H1 (cell line): Measurements from ENCODE around the gene ARHGEF7. TPM values are rescaled to one million over a fixed set of nuclear protein-coding genes. Genes with fewer than 3 reads are reported as not detected.

Source experiments
- CTCF ChIA-PET: fragments of 300-600 bp; sonication (Branson Sonifier 250); formaldehyde crosslinking; loops from one replicate; lab custom pipeline; 2021; ENCODE audit not compliant: partially characterized antibody; lab: Charles Lee
- POLR2A ChIA-PET: fragments of 300-600 bp; sonication (Branson Sonifier 250); formaldehyde crosslinking; loops from one replicate; lab custom pipeline; 2021; ENCODE audit warnings: inconsistent platforms; ENCODE audit not compliant: partially characterized antibody; lab: Charles Lee
- DNase-seq, 2 experiments: peaks; one replicate each; pipeline versions ENCODE4 v3.0.0 to v3.0.0-alpha.2; 2010 to 2022; ENCODE audit warnings: low spot score in 2 of 2, low read depth in 1 of 2, mixed read lengths in 1 of 2
- FAIRE-seq: peaks from 2 replicates; lab custom pipeline; 2011; peaks lifted over from hg19 to GRCh38; lab: Jason Lieb, UNC
- H2AFZ ChIP-seq: 2 replicates; pipeline ENCODE4 v1.8.1; 2012; ENCODE audit warnings: low read length, inconsistent platforms
- H2AK5ac ChIP-seq: 2 replicates; pipeline ENCODE4 v1.6.1; 2013; ENCODE audit warnings: low read depth, low read length
- H2BK120ac ChIP-seq: replicated peaks from 2 replicates; pipeline ENCODE3; 2013; ENCODE audit warnings: low read depth, low read length, inconsistent platforms
- H2BK12ac ChIP-seq: 2 replicates; pipeline ENCODE4 v1.6.1; 2013; ENCODE audit warnings: low read depth, low read length
- H2BK15ac ChIP-seq: 2 replicates; pipeline ENCODE4 v1.6.1; 2013; ENCODE audit warnings: low read length
- H2BK20ac ChIP-seq: 2 replicates; pipeline ENCODE4 v1.6.1; 2013; ENCODE audit warnings: low read length
- H2BK5ac ChIP-seq: 2 replicates; pipeline ENCODE4 v1.6.1; 2013; ENCODE audit warnings: low read depth, low read length
- H3K14ac ChIP-seq: 2 replicates; pipeline ENCODE4 v1.6.1; 2013; ENCODE audit warnings: inconsistent platforms; ENCODE audit not compliant: insufficient read length
- H3K18ac ChIP-seq: 2 replicates; pipeline ENCODE4 v1.6.1; 2013; ENCODE audit warnings: low read length; ENCODE audit errors: extremely low read depth
- H3K23ac ChIP-seq: 2 replicates; pipeline ENCODE4 v1.6.1; 2013; ENCODE audit warnings: inconsistent platforms; ENCODE audit not compliant: insufficient read length
- H3K23me2 ChIP-seq: 2 replicates; pipeline ENCODE4 v1.6.1; 2013; ENCODE audit warnings: low read depth, low read length
- H3K27ac ChIP-seq: 2 replicates; pipeline ENCODE4 v1.6.1; 2011; ENCODE audit warnings: low read depth, low read length, inconsistent platforms
- H3K27me3 ChIP-seq, 4 experiments: replicated peaks in 1 of 4; 1 replicate in 1 of 4; 2 replicates in 3 of 4; pipeline versions ENCODE4 v1.6.1 to v1.8.1; 2011 to 2013; ENCODE audit warnings: low read length in 3 of 4, mild to moderate bottlenecking in 3 of 4, inconsistent platforms in 2 of 4, mixed read lengths in 2 of 4, moderate library complexity in 1 of 4; ENCODE audit not compliant: control insufficient read depth in 3 of 4, insufficient read depth in 3 of 4; ENCODE audit errors: extremely low read depth in 1 of 4
- H3K36me3 ChIP-seq, 4 experiments: 2 replicates each; pipeline versions ENCODE4 v1.6.1 to v1.8.1; 2011 to 2013; ENCODE audit warnings: mild to moderate bottlenecking in 4 of 4, low read length in 3 of 4, moderate library complexity in 2 of 4, control low read depth in 1 of 4, inconsistent platforms in 1 of 4; ENCODE audit not compliant: insufficient read depth in 4 of 4, control insufficient read depth in 2 of 4
- H3K4ac ChIP-seq: replicated peaks from 2 replicates; pipeline ENCODE3; 2013; ENCODE audit warnings: low read length, low read depth, mixed read lengths, inconsistent platforms; ENCODE audit not compliant: insufficient read length
- H3K4me1 ChIP-seq, 4 experiments: replicated peaks in 1 of 4; 1 replicate in 1 of 4; 2 replicates in 3 of 4; pipeline versions ENCODE4 v1.6.1 to v1.8.1; 2011 to 2013; ENCODE audit warnings: low read length in 3 of 4, inconsistent platforms in 2 of 4, mixed read lengths in 1 of 4; ENCODE audit not compliant: insufficient read depth in 4 of 4, control insufficient read depth in 3 of 4
- H3K4me2 ChIP-seq, 2 experiments: 2 replicates each; pipeline versions ENCODE4 v1.6.1 to v1.8.1; 2011 to 2013; ENCODE audit warnings: low read depth in 2 of 2, low read length in 2 of 2, control low read depth in 1 of 2, inconsistent platforms in 1 of 2, mild to moderate bottlenecking in 1 of 2; ENCODE audit not compliant: insufficient read depth in 1 of 2
- H3K4me3 ChIP-seq, 4 experiments: fragments of 200-600, 300-600 bp in 1 of 4; sonication (generic), shearing (Covaris generic), sonication (Bioruptor Twin) in 1 of 4; 2 replicates each; pipeline versions ENCODE4 v1.5.1 to v1.8.1; 2011 to 2016; ENCODE audit warnings: low read length in 4 of 4, low read depth in 3 of 4, control low read depth in 2 of 4, inconsistent platforms in 2 of 4, mild to moderate bottlenecking in 2 of 4, mixed read lengths in 1 of 4, moderate library complexity in 1 of 4; ENCODE audit not compliant: insufficient read depth in 2 of 4; ENCODE audit errors: extremely low read depth in 1 of 4
- H3K56ac ChIP-seq: replicated peaks from 2 replicates; pipeline ENCODE3; 2013; ENCODE audit warnings: low read depth, mild to moderate bottlenecking, mixed read lengths, low read length, inconsistent platforms; ENCODE audit not compliant: insufficient read length
- H3K79me1 ChIP-seq: 2 replicates; pipeline ENCODE4 v1.6.1; 2013; ENCODE audit warnings: low read depth, low read length, control low read depth
- H3K79me2 ChIP-seq, 2 experiments: 2 replicates each; pipeline versions ENCODE4 v1.6.1 to v1.8.1; 2012 to 2013; ENCODE audit warnings: low read length in 2 of 2, mild to moderate bottlenecking in 2 of 2, inconsistent platforms in 1 of 2; ENCODE audit not compliant: insufficient read depth in 2 of 2, control insufficient read depth in 1 of 2
- H3K9ac ChIP-seq, 4 experiments: replicated peaks in 1 of 4; 1 replicate in 1 of 4; 2 replicates in 3 of 4; pipeline versions ENCODE4 v1.6.1 to v1.8.1; 2011 to 2013; ENCODE audit warnings: low read depth in 3 of 4, low read length in 3 of 4, control low read depth in 2 of 4, mild to moderate bottlenecking in 2 of 4, moderate library complexity in 2 of 4, inconsistent platforms in 1 of 4; ENCODE audit errors: extremely low read depth in 1 of 4
- H3K9me3 ChIP-seq, 2 experiments: 2 replicates each; pipeline versions ENCODE4 v1.6.1 to v1.8.1; 2012 to 2013; ENCODE audit warnings: mild to moderate bottlenecking in 2 of 2, moderate library complexity in 2 of 2, control low read depth in 1 of 2, inconsistent platforms in 1 of 2, low read depth in 1 of 2, low read length in 1 of 2, mixed read lengths in 1 of 2; ENCODE audit not compliant: insufficient read depth in 2 of 2
- H4K20me1 ChIP-seq, 2 experiments: replicated peaks in 1 of 2; 2 replicates each; pipeline versions ENCODE3 to v1.8.1; 2011 to 2013; ENCODE audit warnings: inconsistent platforms in 2 of 2, low read length in 2 of 2, mild to moderate bottlenecking in 1 of 2; ENCODE audit not compliant: insufficient read depth in 2 of 2, control insufficient read depth in 1 of 2
- H4K5ac ChIP-seq: 2 replicates; pipeline ENCODE4 v1.6.1; 2013; ENCODE audit warnings: low read length, low read depth, mixed read lengths, inconsistent platforms; ENCODE audit not compliant: insufficient read length
- H4K8ac ChIP-seq: 2 replicates; pipeline ENCODE4 v1.8.0; 2013; ENCODE audit warnings: mild to moderate bottlenecking, moderate library complexity, low read length, inconsistent platforms; ENCODE audit not compliant: insufficient read depth; ENCODE audit errors: extremely low read depth
- H4K91ac ChIP-seq: replicated peaks from 2 replicates; pipeline ENCODE3; 2013; ENCODE audit warnings: low read length, mixed read lengths, inconsistent platforms; ENCODE audit not compliant: insufficient read length
- ASH2L ChIP-seq: fragments of 200-600, 300-600 bp; sonication (generic); IDR thresholded peaks from one replicate; pipeline ENCODE4 v1.7.1; 2017; ENCODE audit warnings: low read length
- BACH1 ChIP-seq: IDR thresholded peaks from 2 replicates; pipeline ENCODE4 v1.6.1; 2012; ENCODE audit warnings: low read length, improper control_type of control experiment
- BRCA1 ChIP-seq: IDR thresholded peaks from 2 replicates; pipeline ENCODE4 v1.6.1; 2012; ENCODE audit warnings: low read depth, low read length, improper control_type of control experiment
- CHD2 ChIP-seq: IDR thresholded peaks from 2 replicates; pipeline ENCODE4 v1.6.1; 2012; ENCODE audit warnings: low read length, improper control_type of control experiment
- CTBP2 ChIP-seq: IDR thresholded peaks from 2 replicates; pipeline ENCODE4 v1.7.0; 2011; ENCODE audit warnings: borderline replicate concordance, mild to moderate bottlenecking, moderate library complexity, mixed read lengths, low read length; ENCODE audit not compliant: insufficient read depth, insufficient read length
- FOSL1 ChIP-seq: IDR thresholded peaks from 2 replicates; pipeline ENCODE4 v1.6.1; 2011; ENCODE audit warnings: mild to moderate bottlenecking, low read depth, low read length, moderate library complexity; ENCODE audit not compliant: insufficient read depth
- GABPA ChIP-seq: IDR thresholded peaks from 2 replicates; pipeline ENCODE4 v1.6.1; 2011; ENCODE audit warnings: mild to moderate bottlenecking, low read length, moderate library complexity, borderline replicate concordance; ENCODE audit not compliant: insufficient read depth
- GTF2F1 ChIP-seq: IDR thresholded peaks from 2 replicates; pipeline ENCODE4 v1.6.1; 2012; ENCODE audit warnings: low read depth, low read length, improper control_type of control experiment, borderline replicate concordance
- JUN ChIP-seq: IDR thresholded peaks from 2 replicates; pipeline ENCODE4 v1.6.1; 2011; ENCODE audit warnings: low read depth, mild to moderate bottlenecking, improper control_type of control experiment, low read length
- JUND ChIP-seq: IDR thresholded peaks from 2 replicates; pipeline ENCODE4 v1.6.1; 2011; ENCODE audit warnings: mild to moderate bottlenecking, improper control_type of control experiment, low read length
- MAFK ChIP-seq: IDR thresholded peaks from 2 replicates; pipeline ENCODE4 v1.6.1; 2012; ENCODE audit warnings: low read depth, mild to moderate bottlenecking, improper control_type of control experiment, low read length
- POLR2A ChIP-seq, 2 experiments: IDR thresholded peaks; 1 replicate in 1 of 2; 2 replicates in 1 of 2; pipeline ENCODE4 v1.6.1; 2011; ENCODE audit warnings: low read depth in 2 of 2, low read length in 2 of 2, mild to moderate bottlenecking in 2 of 2; ENCODE audit errors: control extremely low read depth in 1 of 2
- RXRA ChIP-seq: IDR thresholded peaks from 2 replicates; pipeline ENCODE4 v1.6.1; 2011; ENCODE audit warnings: low read depth, mild to moderate bottlenecking, low read length, moderate library complexity; ENCODE audit not compliant: insufficient read depth
- SP2 ChIP-seq: IDR thresholded peaks from 2 replicates; pipeline ENCODE4 v1.6.1; 2012; ENCODE audit warnings: mild to moderate bottlenecking, low read length, inconsistent platforms
- SRF ChIP-seq: IDR thresholded peaks from 2 replicates; pipeline ENCODE4 v1.6.1; 2011; ENCODE audit warnings: mild to moderate bottlenecking, low read depth, low read length, moderate library complexity
- WGBS, 2 experiments: shearing (Covaris generic) in 1 of 2; methylation state at CpG; one replicate each; pipeline versions ENCODE4 v1.1.6 to v1.1.7; 2013 to 2015; ENCODE audit warnings: low lambda C conversion rate in 2 of 2, mixed read lengths in 2 of 2, inconsistent platforms in 1 of 2, low coverage in 1 of 2, missing lambda C conversion rate in 1 of 2; ENCODE audit not compliant: insufficient replicate concordance in 2 of 2, insufficient coverage in 1 of 2, insufficient read length in 1 of 2; ENCODE audit errors: extremely low coverage in 1 of 2, missing lambda C conversion rate in 1 of 2; 5-methylcytosine and 5-hydroxymethylcytosine counted together
- polyA plus RNA-seq, 7 experiments: library from polyadenylated mRNA; depleted of rRNA in 3 of 7; stranded (reverse) in 5 of 7; unstranded in 2 of 7; fragments of >200 nt in 5 of 7; fragments of 200-250 nt in 2 of 7; gene quantifications; 1 replicate in 5 of 7; 2 replicates in 1 of 7; 4 replicates in 1 of 7; pipeline versions ENCODE4 v1.2.1 to v1.2.3, GENCODE V29; 2011 to 2013; ENCODE audit warnings: missing spikeins in 2 of 7, mixed read lengths in 2 of 7
- total RNA-seq: library from RNA; stranded (reverse); fragmentation: NEBNext Ultra II Directional; extraction: Animal tissue kit (Norgen Biotek cat#: 25700); gene quantifications from 2 replicates; pipeline ENCODE4 v1.2.1, GENCODE V29; 2021
- TF ChIP-seq, protein P1 (sequence below): IDR thresholded peaks from 2 replicates; pipeline ENCODE4 v1.6.1; 2012; ENCODE audit warnings: inconsistent platforms

Gene ARHGEF7
- total and polyA plus RNA-seq, 2 of the 8 experiments (the other 6 are each of a cell fraction or from before 2014, with no cell fraction given) = 26.2 to 56.5 TPM

DNA sequence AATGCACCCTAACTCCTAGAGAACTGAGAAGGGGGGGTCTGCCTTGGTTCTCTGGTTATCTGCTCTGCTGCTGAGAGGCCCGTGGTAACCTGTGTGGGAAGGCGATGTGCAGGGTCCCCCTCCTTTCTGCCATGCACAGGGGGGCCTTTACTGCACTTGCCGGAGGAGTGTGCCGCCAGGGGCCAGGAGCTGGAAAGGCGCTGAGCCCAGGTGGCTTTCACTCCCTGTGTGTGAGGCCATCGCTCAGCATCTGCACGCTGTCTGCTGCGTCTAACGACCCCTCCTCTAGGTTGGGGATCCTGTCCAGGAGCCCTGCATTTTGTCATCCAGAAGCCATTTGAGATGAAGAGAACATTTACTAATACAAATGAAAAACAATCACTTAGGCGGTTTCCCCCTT is 168.3 kb downstream of the ARHGEF7 start:
- ChIA-PET CTCF (no interaction called here), POLR2A (no interaction called here)
- Histone ChIP-seq H3K27me3 (no peaks in the 10 kb centered on the region), H4K8ac (no peak overlapping the region), H4K5ac (no peak overlapping the region), H3K14ac (no peak overlapping the region), H2AK5ac (no peak overlapping the region), H2BK20ac (no peak overlapping the region), H3K79me1 (peaks cover 5% of the 10 kb centered on the region; the same call in 1 of the 2 replicates), H3K18ac (no peak overlapping the region), H4K91ac (no peak overlapping the region), H3K4me1 (no peaks in the 10 kb centered on the region), H3K4me3 (no peak overlapping the region), H3K56ac (no peak overlapping the region), H3K79me2 (no peaks in the 10 kb centered on the region), H3K27ac (no peak overlapping the region), H3K36me3 (peaks cover 25 to 64% (median 49%) of the 10 kb centered on the region in 4 experiments), H3K4ac (no peak overlapping the region), H2BK120ac (no peak overlapping the region), H3K9me3 (no peaks in the 10 kb centered on the region), H2BK12ac (no peak overlapping the region), H4K20me1 (peaks cover 2 to 4% of the 10 kb centered on the region in 2 experiments), H3K23ac (no peak overlapping the region), H3K4me2 (no peak overlapping the region), H2AFZ (no peak overlapping the region), H3K23me2 (0 out of 2 replicates have a peak, but pooled peaks cover 1% of the 10 kb centered on the region), H3K9ac (no peak overlapping the region), H2BK15ac (no peak overlapping the region), H2BK5ac (no peak overlapping the region)
- WGBS, 2 experiments = 93% methylated on average over 8 of the region's 10 CpGs; no CpG with 5 or more reads in 1 of the 2 experiments
- DNase-seq (no peak), FAIRE-seq (no peak)
- no peak for TF ChIP-seq MAFK
- no peak for TF ChIP-seq JUND
- no peak for TF ChIP-seq BRCA1
- TF ChIP-seq CTBP2 = no peak
- no peak for TF ChIP-seq ASH2L
- no peak for TF ChIP-seq JUN
- TF ChIP-seq POLR2A (IDR thresholded peaks at IDR 0.05; ENCODE audit: control extremely low read depth in 1 of 2, low read depth in 2 of 2, low read length in 2 of 2) = no peak
- TF ChIP-seq GABPA = no peak
- no peak for TF ChIP-seq GTF2F1
- TF ChIP-seq FOSL1 = no peak
- no peak for TF ChIP-seq CHD2
- TF ChIP-seq SP2 = no peak
- TF ChIP-seq, protein P1, sequence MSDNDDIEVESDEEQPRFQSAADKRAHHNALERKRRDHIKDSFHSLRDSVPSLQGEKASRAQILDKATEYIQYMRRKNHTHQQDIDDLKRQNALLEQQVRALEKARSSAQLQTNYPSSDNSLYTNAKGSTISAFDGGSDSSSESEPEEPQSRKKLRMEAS = no peak
- TF ChIP-seq SRF = no peak
- no peak for TF ChIP-seq RXRA
- TF ChIP-seq BACH1 = no peak
